ENCODE data around the gene SPRR2D. TPM values are rescaled to one million over a fixed set of nuclear protein-coding genes. Genes with fewer than 3 reads are reported as not detected.
"Not testable (repeated sequence)": the region's sequence is repeated elsewhere in the genome, so short reads cannot be mapped to it uniquely, and the experiment has no call there.

SPRR2D gene
- total and polyA plus RNA-seq, 4 donors = not detected

GRCh38 chr1:153022340-153022739 is 18.6 kb downstream of the SPRR2D start:
- not testable (repeated sequence) for H3K4me3 ChIP-seq (ENCODE audit: low read depth, low read length); H3K9me3 ChIP-seq (ENCODE audit: control insufficient read depth, insufficient read depth, low read length); H3K4me1 ChIP-seq (ENCODE audit: control insufficient read depth, insufficient read depth, low read length); DNase-seq (ENCODE audit: low read depth in 4 of 6, low spot score in 6 of 6); H3K27me3 ChIP-seq (ENCODE audit: control insufficient read depth, insufficient read depth, low read length); H3K27ac ChIP-seq (ENCODE audit: low read depth, low read length); H3K36me3 ChIP-seq (ENCODE audit: control insufficient read depth, insufficient read depth, low read length)
- WGBS (ENCODE audit: insufficient coverage) = no CpG with 5 or more reads among the region's 9 CpGs

GRCh38 chr1:153021829-153022228 is 19.1 kb downstream of the SPRR2D start:
- H3K36me3 ChIP-seq (ENCODE audit: control insufficient read depth, insufficient read depth, low read length); DNase-seq (ENCODE audit: low read depth in 4 of 6, low spot score in 6 of 6); H3K9me3 ChIP-seq (ENCODE audit: control insufficient read depth, insufficient read depth, low read length); H3K4me1 ChIP-seq (ENCODE audit: control insufficient read depth, insufficient read depth, low read length); H3K27me3 ChIP-seq (ENCODE audit: control insufficient read depth, insufficient read depth, low read length); H3K27ac ChIP-seq (ENCODE audit: low read depth, low read length); H3K4me3 ChIP-seq (ENCODE audit: low read depth, low read length): not testable (repeated sequence)
- 90% methylated on average over 2 of the region's 2 CpGs for WGBS (ENCODE audit: insufficient coverage)

- not testable (repeated sequence) for DNase-seq (ENCODE audit: low read depth in 4 of 6, low spot score in 6 of 6); H3K27me3 ChIP-seq (ENCODE audit: control insufficient read depth, insufficient read depth, low read length); H3K36me3 ChIP-seq (ENCODE audit: control insufficient read depth, insufficient read depth, low read length); H3K4me1 ChIP-seq (ENCODE audit: control insufficient read depth, insufficient read depth, low read length); H3K9me3 ChIP-seq (ENCODE audit: control insufficient read depth, insufficient read depth, low read length); H3K27ac ChIP-seq (ENCODE audit: low read depth, low read length); H3K4me3 ChIP-seq (ENCODE audit: low read depth, low read length)
- 87% methylated on average over 6 of the region's 8 CpGs for WGBS (ENCODE audit: insufficient coverage)
Measured at GRCh38 chr1:153011235-153011758, 29.6 kb downstream of the SPRR2D start.

GRCh38 chr1:153001382-153001781 is 39.5 kb downstream of the SPRR2D start, which contains the start of gene SPRR3:
TSS of gene SPRR3 (plus strand) at chr1:153001749. CDS start at chr1:153003021, 1,272 bp downstream.
- Histone ChIP-seq H3K27me3 (ENCODE audit: control insufficient read depth, insufficient read depth, low read length) (no peaks in the 10 kb centered on the region), H3K9me3 (ENCODE audit: control insufficient read depth, insufficient read depth, low read length) (no peaks in the 10 kb centered on the region), H3K27ac (ENCODE audit: low read depth, low read length) (no peak within 1 kb of the TSS), H3K36me3 (ENCODE audit: control insufficient read depth, insufficient read depth, low read length) (no peaks in the 10 kb centered on the region), H3K4me1 (ENCODE audit: control insufficient read depth, insufficient read depth, low read length) (peaks cover 5% of the 10 kb centered on the region), H3K4me3 (ENCODE audit: low read depth, low read length) (no peak within 1 kb of the TSS)
- no CpG with 5 or more reads among the region's 2 CpGs for WGBS (ENCODE audit: insufficient coverage)
- no peak for DNase-seq (ENCODE audit: low read depth in 4 of 6, low spot score in 6 of 6)

GRCh38 chr1:153000294-153000693 is 40.6 kb downstream of the SPRR2D start:
- Histone ChIP-seq H3K36me3 (ENCODE audit: control insufficient read depth, insufficient read depth, low read length) (no peaks in the 10 kb centered on the region), H3K27me3 (ENCODE audit: control insufficient read depth, insufficient read depth, low read length) (no peaks in the 10 kb centered on the region), H3K9me3 (ENCODE audit: control insufficient read depth, insufficient read depth, low read length) (no peaks in the 10 kb centered on the region), H3K27ac (ENCODE audit: low read depth, low read length) (no peak overlapping the region), H3K4me3 (ENCODE audit: low read depth, low read length) (no peak overlapping the region), H3K4me1 (ENCODE audit: control insufficient read depth, insufficient read depth, low read length) (peaks cover 5% of the 10 kb centered on the region)
- WGBS (ENCODE audit: insufficient coverage) = no CpG with 5 or more reads among the region's 1 CpG
- DNase-seq (ENCODE audit: low read depth in 4 of 6, low spot score in 6 of 6) = no peak

GRCh38 chr1:152999818-153000217 is 41.1 kb downstream of the SPRR2D start:
- WGBS (ENCODE audit: insufficient coverage) = 92% methylated on average over 4 of the region's 6 CpGs
- no peaks in the 10 kb centered on the region for H3K27me3 ChIP-seq (ENCODE audit: control insufficient read depth, insufficient read depth, low read length)
- H3K9me3 ChIP-seq (ENCODE audit: control insufficient read depth, insufficient read depth, low read length) = no peaks in the 10 kb centered on the region
- H3K27ac ChIP-seq (ENCODE audit: low read depth, low read length) = no peak overlapping the region
- DNase-seq (ENCODE audit: low read depth in 4 of 6, low spot score in 6 of 6) = no peak
- H3K4me3 ChIP-seq (ENCODE audit: low read depth, low read length) = no peak overlapping the region
- peaks cover 5% of the 10 kb centered on the region for H3K4me1 ChIP-seq (ENCODE audit: control insufficient read depth, insufficient read depth, low read length)
- H3K36me3 ChIP-seq (ENCODE audit: control insufficient read depth, insufficient read depth, low read length) = no peaks in the 10 kb centered on the region

- Histone ChIP-seq H3K27ac (ENCODE audit: low read depth, low read length) (no peak overlapping the region), H3K27me3 (ENCODE audit: control insufficient read depth, insufficient read depth, low read length) (no peaks in the 10 kb centered on the region), H3K4me3 (ENCODE audit: low read depth, low read length) (no peak overlapping the region), H3K36me3 (ENCODE audit: control insufficient read depth, insufficient read depth, low read length) (no peaks in the 10 kb centered on the region), H3K9me3 (ENCODE audit: control insufficient read depth, insufficient read depth, low read length) (no peaks in the 10 kb centered on the region), H3K4me1 (ENCODE audit: control insufficient read depth, insufficient read depth, low read length) (peaks cover 5% of the 10 kb centered on the region)
- 94% methylated on average over 4 of the region's 4 CpGs for WGBS (ENCODE audit: insufficient coverage)
- no peak for DNase-seq (ENCODE audit: low read depth in 4 of 6, low spot score in 6 of 6)
Measured at GRCh38 chr1:152998476-152998875, 42.4 kb downstream of the SPRR2D start.

- 78% methylated on average over 7 of the region's 7 CpGs for WGBS (ENCODE audit: insufficient coverage)
- peak in 1 of 6 donors; percentile 49 for DNase-seq (ENCODE audit: low read depth in 4 of 6, low spot score in 6 of 6)
Measured at GRCh38 chr1:152997901-152998300, 43.0 kb downstream of the SPRR2D start.

GRCh38 chr1:152996633-152997400 is 44.1 kb downstream of the SPRR2D start:
- H3K4me3 ChIP-seq (ENCODE audit: low read depth, low read length) = no peak overlapping the region
- no peaks in the 10 kb centered on the region for H3K36me3 ChIP-seq (ENCODE audit: control insufficient read depth, insufficient read depth, low read length)
- no peaks in the 10 kb centered on the region for H3K27me3 ChIP-seq (ENCODE audit: control insufficient read depth, insufficient read depth, low read length)
- no peak overlapping the region for H3K27ac ChIP-seq (ENCODE audit: low read depth, low read length)
- H3K4me1 ChIP-seq (ENCODE audit: control insufficient read depth, insufficient read depth, low read length) = peaks cover 5% of the 10 kb centered on the region
- H3K9me3 ChIP-seq (ENCODE audit: control insufficient read depth, insufficient read depth, low read length) = no peaks in the 10 kb centered on the region
- WGBS (ENCODE audit: insufficient coverage) = 24% methylated on average over 4 of the region's 5 CpGs
- peak in 3 of 6 donors; percentile 5 to 80 (median 37) for DNase-seq (ENCODE audit: low read depth in 4 of 6, low spot score in 6 of 6)

More at GRCh38 chr1:152997901-152998300, 43.0 kb downstream of the SPRR2D start:
- H3K36me3 ChIP-seq (ENCODE audit: control insufficient read depth, insufficient read depth, low read length) = no peaks in the 10 kb centered on the region
- no peak overlapping the region for H3K4me3 ChIP-seq (ENCODE audit: low read depth, low read length)
- no peaks in the 10 kb centered on the region for H3K9me3 ChIP-seq (ENCODE audit: control insufficient read depth, insufficient read depth, low read length)
- no peaks in the 10 kb centered on the region for H3K27me3 ChIP-seq (ENCODE audit: control insufficient read depth, insufficient read depth, low read length)
- no peak overlapping the region for H3K27ac ChIP-seq (ENCODE audit: low read depth, low read length)
- H3K4me1 ChIP-seq (ENCODE audit: control insufficient read depth, insufficient read depth, low read length) = peaks cover 5% of the 10 kb centered on the region

GRCh38 chr1:152995842-152996241 is 45.1 kb downstream of the SPRR2D start:
- Histone ChIP-seq H3K27me3 (ENCODE audit: control insufficient read depth, insufficient read depth, low read length) (no peaks in the 10 kb centered on the region), H3K4me3 (ENCODE audit: low read depth, low read length) (no peak overlapping the region), H3K36me3 (ENCODE audit: control insufficient read depth, insufficient read depth, low read length) (no peaks in the 10 kb centered on the region), H3K4me1 (ENCODE audit: control insufficient read depth, insufficient read depth, low read length) (peaks cover 5% of the 10 kb centered on the region), H3K9me3 (ENCODE audit: control insufficient read depth, insufficient read depth, low read length) (no peaks in the 10 kb centered on the region), H3K27ac (ENCODE audit: low read depth, low read length) (no peak overlapping the region)
- no peak for DNase-seq (ENCODE audit: low read depth in 4 of 6, low spot score in 6 of 6)
- WGBS (ENCODE audit: insufficient coverage) = no CpG with 5 or more reads among the region's 1 CpG

All from spinal cord (tissue), 10 donors.